ENCODE measurements around the gene AUTS2. TPM values are rescaled to one million over a fixed set of nuclear protein-coding genes. Genes with fewer than 3 reads are reported as not detected.

The AUTS2 gene
- total RNA-seq, 1 donor from 2014 or later, result 2.1 TPM

DNA sequence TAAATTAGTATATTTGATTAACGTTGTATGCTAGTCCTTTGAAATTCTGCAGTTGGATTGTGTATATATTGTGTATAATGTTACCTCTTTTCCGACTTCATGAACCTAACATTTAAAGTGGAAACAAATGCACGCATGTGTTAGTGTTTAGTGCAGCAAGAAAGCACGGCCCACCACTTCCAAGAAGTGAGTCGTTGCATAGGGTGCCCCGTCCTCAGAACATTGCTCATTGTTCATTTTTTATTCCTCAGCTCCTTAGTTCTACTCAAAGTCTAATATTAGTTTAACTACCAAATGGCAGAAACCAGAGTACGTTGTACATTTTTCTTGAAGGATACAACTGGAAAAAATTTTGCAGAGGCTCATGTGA, 407.6 kb downstream of the AUTS2 start:
- Mint-ChIP-seq H3K9me3 (no peaks in the 10 kb centered on the region), H3K4me1 (peaks cover 9% of the 10 kb centered on the region), H3K4me3 (no peak overlapping the region), H3K27ac (no peak overlapping the region), H3K27me3 (no peaks in the 10 kb centered on the region), H3K36me3 (ENCODE audit: low read depth) (no peaks in the 10 kb centered on the region)
- intact Hi-C loops (cut with micrococcal nuclease), result no loop called here
- no peak for DNase-seq

- Mint-ChIP-seq H3K27ac (no peak overlapping the region), H3K4me1 (peaks cover 9% of the 10 kb centered on the region), H3K4me3 (no peak overlapping the region), H3K27me3 (peaks cover 2% of the 10 kb centered on the region), H3K36me3 (ENCODE audit: low read depth) (no peaks in the 10 kb centered on the region), H3K9me3 (no peaks in the 10 kb centered on the region)
- intact Hi-C loops (cut with micrococcal nuclease), result no loop called here
- DNase-seq, result no peak
Measured at GRCh38 chr7:70006261-70006920, 408.1 kb downstream of the AUTS2 start.

GRCh38 chr7:70008466-70008865, 410.2 kb downstream of the AUTS2 start:
- H3K9me3 Mint-ChIP-seq, result no peaks in the 10 kb centered on the region
- intact Hi-C loops (cut with micrococcal nuclease), result no loop called here
- peaks cover 2% of the 10 kb centered on the region for H3K27me3 Mint-ChIP-seq
- peaks cover 9% of the 10 kb centered on the region for H3K4me1 Mint-ChIP-seq
- H3K27ac Mint-ChIP-seq, result no peak overlapping the region
- H3K4me3 Mint-ChIP-seq, result no peak overlapping the region
- DNase-seq, result no peak
- no peaks in the 10 kb centered on the region for H3K36me3 Mint-ChIP-seq (ENCODE audit: low read depth)

GRCh38 chr7:70014472-70015177, 416.4 kb downstream of the AUTS2 start:
- no peak overlapping the region for H3K4me3 Mint-ChIP-seq
- H3K27ac Mint-ChIP-seq, result no peak overlapping the region
- H3K36me3 Mint-ChIP-seq (ENCODE audit: low read depth), result no peaks in the 10 kb centered on the region
- DNase-seq, result no peak
- intact Hi-C loops (cut with micrococcal nuclease), result no loop called here
- H3K9me3 Mint-ChIP-seq, result no peaks in the 10 kb centered on the region
- H3K27me3 Mint-ChIP-seq, result peaks cover 3% of the 10 kb centered on the region
- H3K4me1 Mint-ChIP-seq, result no peaks in the 10 kb centered on the region

DNA sequence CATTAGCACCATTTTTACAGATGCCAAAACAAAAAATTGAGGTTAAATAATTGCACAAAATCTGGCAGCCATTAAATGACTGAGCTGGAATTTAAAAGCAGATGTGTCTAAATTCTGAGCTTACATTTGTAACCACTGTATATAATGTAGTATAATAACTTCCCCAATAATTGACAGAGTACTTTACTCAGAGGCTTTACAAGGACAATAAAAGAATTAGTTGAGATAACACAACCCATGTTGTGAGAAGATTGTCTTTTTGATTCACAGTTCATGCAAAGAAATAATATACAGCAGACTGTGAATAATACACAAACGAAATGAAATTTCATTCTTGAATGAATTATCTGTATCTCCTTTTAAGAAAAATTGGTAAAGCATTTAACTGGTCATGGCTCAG, 417.1 kb downstream of the AUTS2 start:
- H3K36me3 Mint-ChIP-seq (ENCODE audit: low read depth), result no peaks in the 10 kb centered on the region
- H3K27ac Mint-ChIP-seq, result no peak overlapping the region
- no peak overlapping the region for H3K4me3 Mint-ChIP-seq
- no peaks in the 10 kb centered on the region for H3K9me3 Mint-ChIP-seq
- no peak for DNase-seq
- peaks cover 3% of the 10 kb centered on the region for H3K27me3 Mint-ChIP-seq
- no peaks in the 10 kb centered on the region for H3K4me1 Mint-ChIP-seq
- intact Hi-C loops (cut with micrococcal nuclease), result no loop called here

DNA sequence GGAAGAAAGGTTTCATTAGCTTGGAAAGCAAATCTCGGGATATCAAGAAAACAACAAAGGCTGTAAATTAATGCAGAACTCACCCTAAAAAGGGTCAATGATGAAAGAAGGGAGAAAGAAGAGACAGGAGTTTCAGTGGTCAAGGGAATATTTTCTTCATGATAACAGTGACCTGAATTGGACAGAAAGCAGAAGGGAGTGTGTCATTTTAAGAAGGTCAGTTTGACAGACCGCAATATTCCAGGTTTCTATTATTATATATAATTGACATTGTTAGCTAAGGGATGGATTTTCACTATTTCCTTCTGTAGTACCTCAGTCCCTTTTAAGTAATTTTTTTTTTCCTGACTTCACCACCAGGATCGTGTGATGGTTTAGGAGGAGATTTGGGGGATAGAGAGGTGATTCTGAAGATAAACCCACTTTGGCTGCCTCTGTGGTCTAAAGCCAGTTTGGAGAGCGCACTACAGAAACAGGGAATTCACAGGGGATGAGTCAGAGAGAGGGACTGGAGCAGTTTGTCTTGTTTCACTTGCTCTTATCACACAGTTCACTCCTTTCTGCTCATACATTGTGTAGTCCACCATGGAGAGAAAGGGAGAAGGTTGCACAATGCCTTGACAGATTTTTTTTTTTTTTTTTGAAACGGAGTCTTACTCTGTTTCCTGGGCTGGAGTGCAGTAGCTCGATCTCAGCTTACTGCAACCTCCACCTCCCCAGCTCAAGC, 417.9 kb downstream of the AUTS2 start:
- no peaks in the 10 kb centered on the region for H3K4me1 Mint-ChIP-seq
- intact Hi-C loops (cut with micrococcal nuclease), result no loop called here
- H3K9me3 Mint-ChIP-seq, result no peaks in the 10 kb centered on the region
- no peak overlapping the region for H3K4me3 Mint-ChIP-seq
- peaks cover 3% of the 10 kb centered on the region for H3K27me3 Mint-ChIP-seq
- H3K27ac Mint-ChIP-seq, result no peak overlapping the region
- no peak for DNase-seq
- H3K36me3 Mint-ChIP-seq (ENCODE audit: low read depth), result no peaks in the 10 kb centered on the region

DNA sequence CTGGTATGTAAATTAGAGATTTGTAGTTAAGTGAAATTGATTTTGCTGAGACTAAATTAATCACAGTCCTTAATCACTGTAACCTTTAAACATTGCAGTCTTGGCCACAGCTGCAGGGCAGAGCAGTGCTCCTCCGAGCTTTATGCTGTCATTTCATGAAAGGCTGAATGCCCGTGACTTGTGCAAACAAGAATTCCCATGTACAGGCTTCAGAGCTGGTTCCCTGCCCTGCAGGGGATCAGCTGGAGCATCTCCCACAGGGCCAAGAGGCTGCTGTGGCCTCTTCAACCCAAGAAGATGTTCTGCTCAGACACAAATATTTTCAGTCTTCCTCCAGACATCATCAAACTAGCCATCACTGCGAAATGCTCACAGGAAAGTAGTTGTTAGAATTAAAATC, 419.1 kb downstream of the AUTS2 start:
- H3K36me3 Mint-ChIP-seq (ENCODE audit: low read depth), result no peaks in the 10 kb centered on the region
- H3K4me3 Mint-ChIP-seq, result no peak overlapping the region
- intact Hi-C loops (cut with micrococcal nuclease), result no loop called here

GRCh38 chr7:70018700-70019099, 420.4 kb downstream of the AUTS2 start:
- Mint-ChIP-seq H3K27ac (no peak overlapping the region), H3K4me3 (no peak overlapping the region), H3K9me3 (no peaks in the 10 kb centered on the region), H3K27me3 (peaks cover 4% of the 10 kb centered on the region), H3K4me1 (no peaks in the 10 kb centered on the region), H3K36me3 (ENCODE audit: low read depth) (no peaks in the 10 kb centered on the region)
- no peak for DNase-seq
- intact Hi-C loops (cut with micrococcal nuclease), result no loop called here

More for the DNA sequence above, 419.1 kb downstream of the AUTS2 start:
- Mint-ChIP-seq H3K27ac (no peak overlapping the region), H3K4me1 (no peaks in the 10 kb centered on the region), H3K27me3 (peaks cover 1% of the 10 kb centered on the region), H3K9me3 (no peaks in the 10 kb centered on the region)
- no peak for DNase-seq

DNA sequence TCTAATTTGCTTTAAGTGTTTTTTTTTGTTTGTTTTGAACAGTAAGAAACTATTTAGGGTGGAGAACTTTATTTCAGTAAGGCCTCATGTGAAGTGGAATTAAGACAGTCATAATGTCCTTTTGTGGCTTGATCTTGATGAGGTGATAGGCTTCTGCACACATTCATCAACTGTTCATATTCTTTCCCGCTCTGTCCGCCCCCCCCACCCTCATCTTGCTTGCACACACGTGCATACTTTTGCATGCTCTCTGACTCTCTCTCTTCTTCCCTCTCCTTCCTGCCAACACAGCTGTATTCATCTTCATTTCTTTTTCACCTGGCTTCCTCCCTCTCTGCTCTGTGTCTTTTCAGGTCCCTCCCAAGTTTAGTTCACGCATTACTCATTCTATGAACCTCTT, 429.6 kb downstream of the AUTS2 start:
- H3K36me3 Mint-ChIP-seq (ENCODE audit: low read depth), result no peaks in the 10 kb centered on the region
- no peaks in the 10 kb centered on the region for H3K4me1 Mint-ChIP-seq
- H3K27ac Mint-ChIP-seq, result no peak overlapping the region
- H3K4me3 Mint-ChIP-seq, result no peak overlapping the region
- DNase-seq, result no peak
- intact Hi-C loops (cut with micrococcal nuclease), result no loop called here
- H3K27me3 Mint-ChIP-seq, result peaks cover 3% of the 10 kb centered on the region
- H3K9me3 Mint-ChIP-seq, result no peaks in the 10 kb centered on the region

- Mint-ChIP-seq H3K36me3 (ENCODE audit: low read depth) (no peaks in the 10 kb centered on the region), H3K27ac (no peak overlapping the region), H3K4me1 (no peaks in the 10 kb centered on the region), H3K27me3 (no peaks in the 10 kb centered on the region), H3K9me3 (no peaks in the 10 kb centered on the region), H3K4me3 (no peak overlapping the region)
- DNase-seq, result no peak
- intact Hi-C loops (cut with micrococcal nuclease), result no loop called here
Measured at GRCh38 chr7:70028620-70029019, 430.3 kb downstream of the AUTS2 start.

- no peak overlapping the region for H3K27ac Mint-ChIP-seq
- H3K27me3 Mint-ChIP-seq, result no peaks in the 10 kb centered on the region
- no peak overlapping the region for H3K4me3 Mint-ChIP-seq
- H3K4me1 Mint-ChIP-seq, result no peaks in the 10 kb centered on the region
- DNase-seq, result no peak
- H3K9me3 Mint-ChIP-seq, result no peaks in the 10 kb centered on the region
- no peaks in the 10 kb centered on the region for H3K36me3 Mint-ChIP-seq (ENCODE audit: low read depth)
- intact Hi-C loops (cut with micrococcal nuclease), result no loop called here
Measured at GRCh38 chr7:70029993-70030392, 431.7 kb downstream of the AUTS2 start.

GRCh38 chr7:70030745-70031144, 432.5 kb downstream of the AUTS2 start:
- Mint-ChIP-seq H3K4me1 (no peaks in the 10 kb centered on the region), H3K36me3 (ENCODE audit: low read depth) (no peaks in the 10 kb centered on the region), H3K27me3 (no peaks in the 10 kb centered on the region), H3K27ac (no peak overlapping the region), H3K9me3 (no peaks in the 10 kb centered on the region), H3K4me3 (no peak overlapping the region)
- intact Hi-C loops (cut with micrococcal nuclease), result no loop called here
- DNase-seq, result no peak

- intact Hi-C loops (cut with micrococcal nuclease), result no loop called here
- H3K36me3 Mint-ChIP-seq (ENCODE audit: low read depth), result no peaks in the 10 kb centered on the region
- H3K4me3 Mint-ChIP-seq, result no peak overlapping the region
- no peaks in the 10 kb centered on the region for H3K4me1 Mint-ChIP-seq
- no peak overlapping the region for H3K27ac Mint-ChIP-seq
- no peaks in the 10 kb centered on the region for H3K27me3 Mint-ChIP-seq
- no peaks in the 10 kb centered on the region for H3K9me3 Mint-ChIP-seq
- DNase-seq, result no peak
Measured at GRCh38 chr7:70031245-70031644, 433.0 kb downstream of the AUTS2 start.

- no peaks in the 10 kb centered on the region for H3K27me3 Mint-ChIP-seq
- no peaks in the 10 kb centered on the region for H3K4me1 Mint-ChIP-seq
- no peaks in the 10 kb centered on the region for H3K9me3 Mint-ChIP-seq
- H3K27ac Mint-ChIP-seq, result no peak overlapping the region
- H3K36me3 Mint-ChIP-seq (ENCODE audit: low read depth), result no peaks in the 10 kb centered on the region
- H3K4me3 Mint-ChIP-seq, result no peak overlapping the region
- no peak for DNase-seq
- intact Hi-C loops (cut with micrococcal nuclease), result no loop called here
Measured at GRCh38 chr7:70032649-70033048, 434.4 kb downstream of the AUTS2 start.

All from activated CD4-positive, alpha-beta T cell treated with anti-CD3 and anti-CD28 coated beads, Interleukin-2, amount 10 ng/mL, durations not matched to agents 24 days and 14 days (primary cell).